Umbilical cord (tissue), 2 donors: ENCODE measurements around the gene BCO2. TPM values are rescaled to one million over a fixed set of nuclear protein-coding genes. Genes with fewer than 3 reads are reported as not detected.

Source experiments
- DNase-seq: peaks from one replicate; pipeline ENCODE4 v3.0.0-alpha.2; 2015; ENCODE audit warnings: low spot score
- total RNA-seq: library from RNA; depleted of rRNA; stranded (reverse); fragments of >200 nt; gene quantifications from one replicate; pipeline ENCODE4 v1.2.3, GENCODE V29; 2014; ENCODE audit warnings: low replicate concordance; ENCODE audit not compliant: insufficient read depth

BCO2 gene
- total RNA-seq, 1 donor from 2014 or later = 22.1 TPM

GRCh38 chr11:112247201-112247600 lies 71.9 kb downstream of the BCO2 start:
- DNase-seq = no peak

GRCh38 chr11:112248201-112248600 lies 72.9 kb downstream of the BCO2 start:
- no peak for DNase-seq

DNA sequence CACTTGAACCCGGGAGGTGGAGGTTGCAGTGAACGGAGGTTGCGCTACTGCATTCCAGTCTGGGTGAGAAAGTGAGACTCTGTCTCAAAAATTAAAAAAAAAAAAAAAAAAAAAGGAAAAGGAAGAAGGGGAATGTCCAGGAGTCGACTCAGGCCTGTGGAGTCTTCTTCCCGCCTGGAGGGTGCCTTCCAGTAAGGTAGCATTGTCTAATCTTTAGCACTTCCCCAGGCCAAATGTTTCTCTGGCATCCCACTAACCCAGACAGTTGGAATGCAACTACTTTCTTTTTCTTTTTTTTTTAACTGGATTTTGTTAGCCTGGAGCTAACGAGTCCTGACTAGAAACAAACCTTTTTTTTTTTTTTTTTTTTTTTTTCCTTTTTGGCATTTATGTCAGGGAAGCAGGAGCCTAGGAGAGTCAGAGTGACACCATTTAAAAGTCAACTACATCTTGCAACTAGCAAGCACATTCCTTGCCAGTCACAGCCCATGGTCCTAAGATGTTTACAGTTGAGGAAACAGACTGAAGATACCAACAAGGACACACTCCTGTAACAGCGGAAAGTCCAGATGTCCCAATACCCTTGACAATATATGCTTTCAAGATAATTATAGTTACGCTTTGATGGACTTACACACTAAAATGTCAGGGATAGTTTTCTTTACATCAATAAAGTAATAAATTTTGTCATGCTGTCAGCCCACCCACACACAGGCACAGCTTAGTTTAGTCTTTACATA lies 74.7 kb downstream of the BCO2 start:
- DNase-seq = peak; percentile 28

DNA sequence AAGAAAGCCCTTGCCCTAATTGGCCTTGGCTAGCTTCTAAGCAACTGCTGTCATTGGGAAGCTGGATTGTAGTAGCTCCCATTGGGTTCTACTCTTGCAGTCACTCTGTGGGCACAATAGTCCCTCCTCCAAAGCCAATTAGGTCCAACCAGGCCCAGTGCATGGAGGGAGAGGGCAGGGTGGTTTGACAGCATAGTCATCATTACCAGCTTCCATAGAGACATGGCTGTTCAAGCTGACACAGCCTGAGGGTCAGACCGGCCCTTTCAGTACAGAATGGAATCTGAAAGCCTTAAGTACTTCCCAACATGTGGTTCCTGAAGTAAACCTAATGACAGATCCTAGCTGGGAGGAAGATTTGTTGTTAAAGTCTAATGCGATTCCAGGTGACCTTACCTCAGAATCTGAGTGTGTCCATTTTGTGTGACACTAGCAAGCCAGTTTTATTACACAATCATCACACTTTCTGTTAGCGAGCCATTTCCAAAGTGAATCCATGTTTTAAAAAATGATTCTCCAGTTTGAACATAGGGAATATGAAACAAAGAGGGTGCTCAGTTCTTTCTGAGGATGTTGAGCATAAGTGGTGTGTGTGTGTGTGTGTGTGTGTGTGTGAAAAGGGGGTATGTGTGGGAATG lies 78.4 kb downstream of the BCO2 start:
- DNase-seq = no peak

DNA sequence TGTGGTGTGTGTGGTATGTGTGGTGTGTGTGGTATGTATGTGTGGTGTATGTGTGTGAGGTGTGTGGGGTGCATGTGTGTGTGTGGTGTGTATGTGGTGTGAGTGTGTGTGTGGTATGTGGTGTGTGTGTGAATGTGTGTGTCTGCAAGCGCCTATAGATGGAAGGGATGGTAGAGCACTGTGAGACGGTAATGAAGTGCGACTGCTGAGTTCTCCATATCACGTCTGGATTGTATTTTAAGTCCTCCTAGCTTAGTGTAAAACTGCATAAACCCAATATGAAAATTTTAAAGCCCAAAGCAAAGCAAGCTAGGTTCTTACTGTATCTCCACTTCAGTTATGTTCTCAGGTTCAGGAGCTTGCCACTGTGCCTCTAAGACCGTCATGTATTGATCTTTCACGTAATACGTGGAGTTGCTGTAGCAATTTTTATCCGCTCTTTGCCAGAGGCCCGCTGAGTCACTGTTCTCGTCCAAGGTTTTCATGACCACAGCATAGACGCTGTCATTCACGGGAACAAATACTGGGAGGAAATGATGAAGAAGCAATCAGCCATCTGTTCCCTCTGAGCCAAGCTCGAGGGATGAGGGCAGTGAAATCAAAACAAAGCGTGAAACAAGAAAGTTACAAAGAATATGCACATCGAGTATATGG lies 79.9 kb downstream of the BCO2 start:
- peak; percentile 54 for DNase-seq

DNA sequence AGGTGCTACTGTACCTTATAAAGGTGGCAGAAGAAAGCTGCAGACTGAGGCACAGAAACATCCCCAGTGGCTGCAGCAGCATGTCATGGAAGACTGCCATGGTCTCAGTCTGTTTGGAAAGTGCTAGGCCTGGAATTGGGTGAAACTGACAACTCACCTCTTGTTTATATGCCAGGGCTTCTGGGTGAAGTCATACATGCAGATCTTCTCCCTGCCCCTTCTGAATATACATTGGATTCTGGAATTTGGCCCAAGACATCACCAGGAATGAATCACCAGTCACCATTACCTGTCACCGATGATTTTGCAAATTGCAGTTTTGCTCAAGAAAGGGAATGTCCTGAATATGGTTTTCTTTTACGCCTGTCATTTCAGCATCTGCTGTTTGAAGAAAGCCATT lies 85.2 kb downstream of the BCO2 start, which contains the start of gene PLET1:
Gene PLET1 (minus strand): TSS at position 371 of the 400 bp plus-strand sequence. CDS start 271 bp downstream, at position 100.
- no peak for DNase-seq

GRCh38 chr11:112265659-112266409 lies 90.5 kb downstream of the BCO2 start:
- peak; percentile 86 for DNase-seq

GRCh38 chr11:112266410-112266778 lies 91.1 kb downstream of the BCO2 start:
- DNase-seq = no peak

DNA sequence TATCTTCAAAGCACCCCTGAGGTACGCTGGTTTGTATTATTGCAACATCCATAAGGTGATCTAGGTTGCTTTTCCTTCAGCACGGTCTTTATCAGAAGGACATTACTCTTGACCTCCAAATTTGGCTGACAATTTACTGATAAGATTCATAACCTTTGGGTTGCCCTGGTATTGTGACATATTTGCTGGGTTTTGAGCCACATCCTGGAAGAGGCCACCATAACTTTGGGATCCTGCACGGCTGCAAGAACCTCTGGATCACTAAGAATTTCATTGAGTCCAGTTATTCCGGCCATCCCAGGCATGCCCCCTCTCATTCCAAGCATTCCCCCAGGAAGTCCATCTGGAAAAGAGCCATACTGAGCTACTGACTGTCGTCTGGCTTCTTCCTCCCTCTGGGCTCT lies 91.9 kb downstream of the BCO2 start:
- DNase-seq = no peak

GRCh38 chr11:112268406-112268805 lies 93.1 kb downstream of the BCO2 start:
- DNase-seq = no peak

Other genes starting within 250 kb of the BCO2 start
- gene DIXDC1, start 238.2 kb upstream of the BCO2 start, total RNA-seq = 79.0 TPM
- gene DLAT, start 150.1 kb upstream of the BCO2 start, total RNA-seq = 16.6 TPM
- not detected for gene PIH1D2, start 101.5 kb upstream of the BCO2 start, total RNA-seq
- gene NKAPD1, start 101.2 kb upstream of the BCO2 start, total RNA-seq = 18.3 TPM
- gene TIMM8B, start 88.8 kb upstream of the BCO2 start, total RNA-seq = 37.3 TPM
- gene SDHD, start 88.6 kb upstream of the BCO2 start, total RNA-seq = 110 TPM
- 16.9 TPM for gene IL18, start 11.4 kb upstream of the BCO2 start, total RNA-seq
- gene TEX12, start 8.1 kb upstream of the BCO2 start, total RNA-seq = 3.1 TPM
- gene PTS, start 50.9 kb downstream of the BCO2 start, total RNA-seq = 60.7 TPM
- not detected for gene PLET1, start 85.3 kb downstream of the BCO2 start, total RNA-seq